ENCODE data around the gene KIF2C. TPM values are rescaled to one million over a fixed set of nuclear protein-coding genes. Genes with fewer than 3 reads are reported as not detected.

Gene KIF2C
- 5.0 TPM for polyA plus RNA-seq (2012; ENCODE audit: insufficient read depth, insufficient read length, low read depth)

GRCh38 chr1:44739307-44740178 is at the start of gene KIF2C:
TSS of gene KIF2C (plus strand) at chr1:44739837. CDS start at chr1:44739933, 96 bp downstream.
- peaks cover 4% of the 10 kb centered on the region; the same call in 1 of the 2 replicates for H3K36me3 ChIP-seq
- no peak for TF ChIP-seq CTCF (IDR thresholded peaks at IDR 0.05; ENCODE audit: low read depth, low read length)
- peak; percentile 92 for DNase-seq
- H3K27me3 ChIP-seq: no peaks in the 10 kb centered on the region
- no peaks in the 10 kb centered on the region for H3K4me1 ChIP-seq
- peak within 1 kb of the TSS; percentile 76 for H3K4me3 ChIP-seq (ENCODE audit: low read depth, low read length)
- H3K9me3 ChIP-seq: no peaks in the 10 kb centered on the region

- Histone ChIP-seq H3K4me1 (no peaks in the 10 kb centered on the region), H3K36me3 (no peaks in the 10 kb centered on the region), H3K27me3 (no peaks in the 10 kb centered on the region), H3K9me3 (no peaks in the 10 kb centered on the region), H3K4me3 (ENCODE audit: low read depth, low read length) (no peak overlapping the region)
- DNase-seq: no peak
- TF ChIP-seq CTCF (IDR thresholded peaks at IDR 0.05; ENCODE audit: low read depth, low read length): no peak
These were observed 46.5 kb upstream of the KIF2C start for GRCh38 chr1:44693159-44693558.

- TF ChIP-seq CTCF (IDR thresholded peaks at IDR 0.05; ENCODE audit: low read depth, low read length): no peak
- no peaks in the 10 kb centered on the region for H3K4me1 ChIP-seq
- H3K36me3 ChIP-seq: no peaks in the 10 kb centered on the region
- no peak for DNase-seq
- no peaks in the 10 kb centered on the region for H3K27me3 ChIP-seq
- H3K9me3 ChIP-seq: no peaks in the 10 kb centered on the region
- no peak overlapping the region for H3K4me3 ChIP-seq (ENCODE audit: low read depth, low read length)
These were observed 45.7 kb upstream of the KIF2C start for GRCh38 chr1:44693900-44694299.

- Histone ChIP-seq H3K27me3 (no peaks in the 10 kb centered on the region), H3K4me1 (no peaks in the 10 kb centered on the region), H3K36me3 (no peaks in the 10 kb centered on the region), H3K9me3 (no peaks in the 10 kb centered on the region), H3K4me3 (ENCODE audit: low read depth, low read length) (no peak overlapping the region)
- DNase-seq: no peak
- TF ChIP-seq CTCF (IDR thresholded peaks at IDR 0.05; ENCODE audit: low read depth, low read length): no peak
These were observed 44.7 kb upstream of the KIF2C start for GRCh38 chr1:44694863-44695478.

GRCh38 chr1:44695671-44696070 is 44.0 kb upstream of the KIF2C start:
- no peak for DNase-seq
- H3K27me3 ChIP-seq: no peaks in the 10 kb centered on the region
- H3K4me3 ChIP-seq (ENCODE audit: low read depth, low read length): no peak overlapping the region
- no peaks in the 10 kb centered on the region for H3K36me3 ChIP-seq
- no peaks in the 10 kb centered on the region for H3K4me1 ChIP-seq
- H3K9me3 ChIP-seq: no peaks in the 10 kb centered on the region
- TF ChIP-seq CTCF (IDR thresholded peaks at IDR 0.05; ENCODE audit: low read depth, low read length): no peak

- H3K9me3 ChIP-seq: no peaks in the 10 kb centered on the region
- no peak for TF ChIP-seq CTCF (IDR thresholded peaks at IDR 0.05; ENCODE audit: low read depth, low read length)
- no peaks in the 10 kb centered on the region for H3K4me1 ChIP-seq
- no peak overlapping the region for H3K4me3 ChIP-seq (ENCODE audit: low read depth, low read length)
- DNase-seq: no peak
- no peaks in the 10 kb centered on the region for H3K36me3 ChIP-seq
- no peaks in the 10 kb centered on the region for H3K27me3 ChIP-seq
These were observed 43.5 kb upstream of the KIF2C start for GRCh38 chr1:44696101-44696500.
